ENCODE data around the gene NPW. TPM values are rescaled to one million over a fixed set of nuclear protein-coding genes. Genes with fewer than 3 reads are reported as not detected.

The NPW gene
- total and polyA plus RNA-seq, 9 of the 15 experiments (the other 6 are each of a cell fraction or from before 2014, with no cell fraction given) = 0.14 to 4.0 (median 2.6) TPM; not detected in 4

GRCh38 chr16:1991948-1992703 lies 27.5 kb upstream of the NPW start (continued):
- TF ChIP-seq ZNF318 (IDR thresholded peaks at IDR 0.05; ENCODE audit: borderline replicate concordance in 1 of 2, low read depth in 1 of 2) = no peak
- TF ChIP-seq RCOR1 (IDR thresholded peaks at IDR 0.05; ENCODE audit: borderline replicate concordance in 1 of 2, low read depth in 2 of 2, low read length in 2 of 2) = no peak
- TF ChIP-seq NR2C2 (CRISPR knock-in tag; IDR thresholded peaks at IDR 0.05) = peak; percentile 83
- TF ChIP-seq NR2C2 (tag; IDR thresholded peaks at IDR 0.05) = no peak; the same call in 1 of the 2 replicates
- no peak; a peak in 1 of 4 replicates for TF ChIP-seq SRF (CRISPR knock-in tag; IDR thresholded peaks at IDR 0.05)
- TF ChIP-seq ZNF239 (CRISPR knock-in tag; IDR thresholded peaks at IDR 0.05) = no peak
- TF ChIP-seq LCOR (CRISPR knock-in tag; IDR thresholded peaks at IDR 0.05) = 0 out of 2 replicates have a peak, but pooled peaks have one; percentile 48
- TF ChIP-seq GTF2F1 (IDR thresholded peaks at IDR 0.05; ENCODE audit: low read depth, low read length) = no peak
- TF ChIP-seq ZNF57 (CRISPR knock-in tag; IDR thresholded peaks at IDR 0.05) = no peak
- TF ChIP-seq GABPB2 (CRISPR knock-in tag; conservative IDR thresholded peaks at IDR 0.05) = no peak
- TF ChIP-seq CREB3L1 (IDR thresholded peaks at IDR 0.05; ENCODE audit: borderline replicate concordance, low read depth) = no peak; the same call in 1 of the 2 replicates
- no peak for TF ChIP-seq ZNF644 (tag; IDR thresholded peaks at IDR 0.05; ENCODE audit: low read depth)
- no peak for TF ChIP-seq NR0B1 (IDR thresholded peaks at IDR 0.05; ENCODE audit: partially characterized antibody)
- TF ChIP-seq PHB2 (IDR thresholded peaks at IDR 0.05; ENCODE audit: low read depth) = no peak
- TF ChIP-seq ESRRA (IDR thresholded peaks at IDR 0.05; ENCODE audit: borderline replicate concordance, low read depth) = peak; percentile 68; the same call in 1 of the 2 replicates
- 0 out of 2 replicates have a peak, but pooled peaks have one; percentile 50 for TF ChIP-seq SAFB (IDR thresholded peaks at IDR 0.05; ENCODE audit: borderline replicate concordance, low read depth, low read length)

Data from K562 (cell line).